GM10266 (cell line): Measurements from ENCODE around the gene CHMP6.

ENCODE experiments used
- DNase-seq: peaks from one replicate; pipeline ENCODE4 v3.0.0; 2012; ENCODE audit errors: extremely low spot score
- CTCF ChIP-seq: IDR thresholded peaks from 2 replicates; pipeline ENCODE4 v1.5.1; 2012; ENCODE audit warnings: mild to moderate bottlenecking, low read depth; ENCODE audit not compliant: control insufficient read depth, insufficient read depth; ENCODE audit errors: missing control alignments

Gene CHMP6

GRCh38 chr17:80952291-80952690, 39.4 kb upstream of the CHMP6 start:
- DNase-seq: no peak
- no peak for TF ChIP-seq CTCF

- DNase-seq: no peak
- TF ChIP-seq CTCF: no peak
These were observed 37.9 kb upstream of the CHMP6 start for GRCh38 chr17:80953471-80954315.

GRCh38 chr17:80955078-80955477, 36.6 kb upstream of the CHMP6 start:
- no peak for TF ChIP-seq CTCF
- DNase-seq: no peak

GRCh38 chr17:80955671-80956280, 35.9 kb upstream of the CHMP6 start:
- DNase-seq: no peak
- no peak for TF ChIP-seq CTCF

GRCh38 chr17:80956321-80957190, 35.1 kb upstream of the CHMP6 start:
- TF ChIP-seq CTCF: no peak
- no peak for DNase-seq

- no peak for DNase-seq
- TF ChIP-seq CTCF: no peak
These were observed 34.1 kb upstream of the CHMP6 start for GRCh38 chr17:80957461-80957941.
